HG03442 (cell line): ENCODE data around the gene ETF1.

Source experiments
- ATAC-seq: cut with Tn5 transposase; IDR thresholded peaks from one replicate; pipeline ENCODE4 v1.9.1; 2021; ENCODE audit warnings: mild to moderate bottlenecking, moderate library complexity; ENCODE audit not compliant: unreplicated experiment

Gene ETF1

DNA sequence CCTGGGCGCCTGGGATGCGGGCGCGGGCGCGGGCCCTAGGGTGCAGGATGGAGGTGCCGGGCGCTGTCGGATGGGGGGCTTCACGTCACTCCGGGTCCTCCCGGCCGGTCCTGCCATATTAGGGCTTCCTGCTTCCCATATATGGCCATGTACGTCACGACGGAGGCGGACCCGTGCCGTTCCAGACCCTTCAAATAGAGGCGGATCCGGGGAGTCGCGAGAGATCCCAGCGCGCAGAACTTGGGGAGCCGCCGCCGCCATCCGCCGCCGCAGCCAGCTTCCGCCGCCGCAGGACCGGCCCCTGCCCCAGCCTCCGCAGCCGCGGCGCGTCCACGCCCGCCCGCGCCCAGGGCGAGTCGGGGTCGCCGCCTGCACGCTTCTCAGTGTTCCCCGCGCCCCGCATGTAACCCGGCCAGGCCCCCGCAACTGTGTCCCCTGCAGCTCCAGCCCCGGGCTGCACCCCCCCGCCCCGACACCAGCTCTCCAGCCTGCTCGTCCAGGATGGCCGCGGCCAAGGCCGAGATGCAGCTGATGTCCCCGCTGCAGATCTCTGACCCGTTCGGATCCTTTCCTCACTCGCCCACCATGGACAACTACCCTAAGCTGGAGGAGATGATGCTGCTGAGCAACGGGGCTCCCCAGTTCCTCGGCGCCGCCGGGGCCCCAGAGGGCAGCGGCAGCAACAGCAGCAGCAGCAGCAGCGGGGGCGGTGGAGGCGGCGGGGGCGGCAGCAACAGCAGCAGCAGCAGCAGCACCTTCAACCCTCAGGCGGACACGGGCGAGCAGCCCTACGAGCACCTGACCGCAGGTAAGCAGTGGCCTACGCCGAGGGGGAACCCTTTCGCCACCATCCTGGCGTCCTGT, 77.5 kb downstream of the ETF1 start, which contains the start of gene EGR1:
EGR1 (plus strand) TSS at position 219 of the 864 bp plus-strand sequence; CDS start at position 502, 283 bp downstream.
- peak; percentile 47 for ATAC-seq

DNA sequence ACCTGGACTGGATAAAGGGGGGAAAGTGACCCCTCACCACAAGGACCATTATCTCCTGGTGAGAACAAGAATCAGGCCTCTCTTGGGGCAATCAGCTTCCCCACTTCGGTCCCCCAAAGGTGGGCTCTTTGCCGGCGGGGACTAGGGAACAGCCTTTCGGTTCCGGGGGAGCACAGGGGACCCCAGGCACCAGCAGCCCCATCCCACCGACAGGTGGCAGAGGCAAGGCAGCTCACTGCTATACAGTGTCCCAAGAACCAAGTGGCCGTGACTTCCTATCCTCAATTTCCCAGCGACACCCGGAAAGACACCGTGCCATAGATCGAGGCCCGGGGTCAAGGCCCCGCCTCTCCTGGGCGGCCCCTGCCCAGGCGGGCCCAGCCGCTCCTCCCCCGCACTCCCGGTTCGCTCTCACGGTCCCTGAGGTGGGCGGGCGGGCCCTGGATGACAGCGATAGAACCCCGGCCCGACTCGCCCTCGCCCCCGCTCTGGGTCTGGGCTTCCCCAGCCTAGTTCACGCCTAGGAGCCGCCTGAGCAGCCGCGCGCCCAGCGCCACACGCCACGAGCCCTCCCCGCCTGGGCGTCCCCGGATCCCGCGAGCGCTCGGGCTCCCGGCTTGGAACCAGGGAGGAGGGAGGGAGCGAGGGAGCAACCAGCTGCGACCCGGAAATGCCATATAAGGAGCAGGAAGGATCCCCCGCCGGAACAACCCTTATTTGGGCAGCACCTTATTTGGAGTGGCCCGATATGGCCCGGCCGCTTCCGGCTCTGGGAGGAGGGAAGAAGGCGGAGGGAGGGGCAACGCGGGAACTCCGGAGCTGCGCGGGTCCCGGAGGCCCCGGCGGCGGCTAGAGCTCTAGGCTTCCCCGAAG, 78.4 kb downstream of the ETF1 start:
- ATAC-seq = peak; percentile 71

DNA sequence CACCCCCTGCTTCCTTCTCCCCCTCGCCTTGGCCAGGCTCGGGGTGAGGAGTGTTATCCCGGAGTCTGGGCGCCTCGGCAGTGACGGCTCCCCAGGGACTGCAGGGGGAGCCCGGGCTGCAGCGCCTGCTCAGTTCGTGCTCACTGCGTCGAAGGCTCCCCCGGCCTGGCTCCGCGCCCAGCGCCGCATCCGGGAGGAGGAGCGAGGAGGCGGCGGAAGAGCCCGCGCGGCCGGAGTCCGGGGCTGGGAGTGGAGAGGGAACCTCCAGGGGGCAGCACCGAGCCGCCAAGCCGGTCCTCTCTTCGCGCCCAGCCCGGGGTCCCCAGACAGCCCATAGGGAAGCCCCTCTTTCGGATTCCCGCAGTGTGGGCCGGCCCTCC, 79.0 kb downstream of the ETF1 start:
- ATAC-seq = peak; percentile 49

DNA sequence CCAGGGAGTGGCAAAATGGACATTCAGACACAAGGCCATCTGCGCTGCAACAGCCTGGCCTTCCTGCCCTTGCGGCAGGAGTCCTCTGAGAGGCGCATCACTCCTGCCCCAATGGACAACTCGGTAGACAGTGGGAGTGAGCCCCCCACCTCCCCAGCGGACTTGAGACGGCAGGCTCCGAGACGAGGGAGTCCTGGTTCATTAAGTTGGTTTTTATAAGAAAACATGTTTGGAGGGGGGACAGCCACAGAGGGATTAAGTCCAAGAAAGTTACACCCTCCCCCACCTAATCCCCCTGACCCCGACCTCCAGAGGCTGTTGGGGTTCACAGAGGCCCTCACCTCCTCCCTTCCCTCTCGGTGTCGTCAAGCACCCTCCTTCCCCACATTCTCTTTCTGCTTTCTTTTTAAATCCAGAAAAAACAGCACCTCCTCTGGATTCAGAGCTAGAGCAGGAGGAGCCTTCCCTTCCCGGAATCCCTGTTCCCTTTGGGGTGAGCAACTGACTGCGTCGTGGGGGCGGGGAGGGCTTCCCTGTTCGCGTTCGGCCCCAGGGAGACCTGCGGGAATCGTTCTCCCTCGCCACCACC, 79.5 kb downstream of the ETF1 start:
- no peak for ATAC-seq

DNA sequence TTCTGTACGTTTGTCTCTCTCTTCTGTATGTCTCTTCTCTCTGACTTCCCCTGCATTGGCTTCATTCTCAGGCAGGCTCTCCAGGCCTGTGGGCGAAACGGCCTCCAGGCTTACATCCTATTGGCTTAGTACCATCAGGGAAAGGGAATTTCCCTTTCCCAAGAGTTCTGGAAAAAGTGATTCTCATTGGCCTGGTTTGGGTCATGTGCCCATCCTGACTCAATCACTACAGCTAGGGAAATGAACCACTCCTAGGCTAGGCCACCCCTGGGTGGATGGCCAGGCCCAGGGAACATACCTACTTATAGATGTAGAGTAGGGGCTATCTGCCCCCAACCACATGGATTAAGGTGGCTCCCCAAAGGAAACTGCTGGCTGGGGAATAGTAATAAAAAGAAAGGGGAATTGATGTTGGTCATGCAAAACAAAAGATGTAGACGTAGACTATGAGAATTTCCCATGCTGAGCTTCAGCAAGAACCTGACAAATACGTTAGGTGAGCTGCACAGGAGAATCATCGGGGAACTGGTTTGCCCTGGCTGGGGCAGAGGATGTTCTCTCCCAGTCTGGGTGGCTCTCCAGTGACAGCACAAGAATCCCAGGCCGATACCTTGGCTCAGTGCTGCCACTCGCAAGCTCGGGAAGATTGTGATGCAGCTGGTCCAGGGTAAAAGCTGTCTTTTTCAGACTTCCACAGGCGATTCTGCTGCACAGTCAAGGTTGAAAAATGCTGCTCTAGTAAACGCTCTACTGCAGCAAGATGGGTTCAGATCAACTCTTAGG, 81.5 kb downstream of the ETF1 start:
- no peak for ATAC-seq

DNA sequence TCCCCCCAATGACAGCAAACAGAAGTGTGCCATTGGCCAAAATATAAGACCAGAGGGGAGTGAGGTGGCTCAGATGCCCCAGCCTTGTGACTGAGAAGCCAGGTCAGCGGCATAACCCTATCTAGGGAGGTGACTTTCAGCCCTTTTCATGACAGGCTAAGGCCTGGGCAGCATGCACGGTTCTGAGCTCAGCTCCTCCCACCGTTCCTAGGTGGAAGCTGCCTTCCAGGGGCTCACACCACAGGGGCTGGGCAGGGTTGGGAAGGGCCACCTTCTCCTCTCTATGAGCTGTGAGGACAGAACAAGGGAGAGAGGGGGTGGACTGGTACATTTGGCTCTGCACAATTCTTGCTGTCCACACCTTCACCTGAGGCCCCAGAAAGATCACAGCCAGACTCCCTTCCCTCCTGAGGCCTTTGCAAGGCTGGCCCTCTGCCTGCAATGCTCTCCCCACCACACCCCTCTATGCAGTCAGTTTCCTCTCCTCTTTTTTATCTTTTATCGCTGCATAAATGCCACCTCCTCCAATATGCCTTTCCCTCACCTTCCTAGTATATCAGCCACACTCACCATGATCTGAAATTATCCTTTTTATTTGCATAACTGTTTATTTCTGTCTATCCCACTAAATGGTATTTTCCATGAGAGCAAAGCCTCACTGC, 82.9 kb downstream of the ETF1 start:
- ATAC-seq = no peak

DNA sequence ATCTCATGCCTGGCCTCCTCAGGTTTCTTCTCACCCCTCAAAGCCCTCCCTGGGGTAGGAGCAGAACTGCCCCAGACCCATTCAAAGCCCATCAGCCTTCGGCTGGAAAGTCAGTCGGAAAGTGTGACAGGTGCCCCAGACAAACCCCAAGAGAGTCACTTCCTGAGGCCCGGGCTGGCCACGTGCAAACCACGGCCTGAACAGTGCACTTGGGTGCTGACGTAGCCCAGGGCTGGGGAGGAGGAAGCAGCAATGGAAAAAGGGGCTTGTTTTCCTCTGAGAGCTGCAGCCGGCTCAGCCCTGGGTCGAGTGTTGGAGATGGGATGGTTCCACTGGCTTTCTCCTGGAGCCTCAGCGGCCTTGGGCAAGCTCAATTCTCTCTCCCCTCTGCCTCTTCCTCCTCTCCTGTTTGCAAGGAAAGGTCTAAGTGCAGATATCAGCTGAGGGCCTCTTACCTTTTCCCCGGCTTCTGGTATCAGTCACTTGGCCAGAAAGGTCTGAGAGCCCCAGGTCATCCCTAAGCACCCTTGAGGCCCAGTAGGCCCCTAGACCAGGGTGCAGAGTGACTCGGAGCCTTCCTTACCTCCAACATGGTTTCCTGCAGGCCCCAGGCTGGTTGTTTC, 83.6 kb downstream of the ETF1 start:
- peak; percentile 31 for ATAC-seq

DNA sequence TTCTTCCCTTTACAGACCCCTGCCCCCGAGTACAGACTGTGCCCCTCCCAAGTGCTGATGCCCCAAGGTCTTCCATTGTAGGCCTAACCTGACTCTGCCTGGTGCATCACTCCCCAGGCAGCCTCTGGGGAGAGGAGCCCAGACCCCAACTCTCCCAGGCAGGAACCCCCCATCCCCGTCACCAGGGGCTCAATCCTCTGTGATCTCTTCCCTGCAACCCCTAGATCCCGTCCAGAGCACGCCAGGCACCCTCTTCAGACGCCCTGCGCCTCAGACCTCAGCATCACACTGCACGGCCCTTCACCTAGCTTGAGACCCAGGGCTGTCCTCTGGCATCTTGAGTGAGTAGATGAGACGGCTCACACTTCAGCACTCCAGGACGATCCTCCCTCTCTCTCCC, 84.2 kb downstream of the ETF1 start:
- ATAC-seq = no peak

DNA sequence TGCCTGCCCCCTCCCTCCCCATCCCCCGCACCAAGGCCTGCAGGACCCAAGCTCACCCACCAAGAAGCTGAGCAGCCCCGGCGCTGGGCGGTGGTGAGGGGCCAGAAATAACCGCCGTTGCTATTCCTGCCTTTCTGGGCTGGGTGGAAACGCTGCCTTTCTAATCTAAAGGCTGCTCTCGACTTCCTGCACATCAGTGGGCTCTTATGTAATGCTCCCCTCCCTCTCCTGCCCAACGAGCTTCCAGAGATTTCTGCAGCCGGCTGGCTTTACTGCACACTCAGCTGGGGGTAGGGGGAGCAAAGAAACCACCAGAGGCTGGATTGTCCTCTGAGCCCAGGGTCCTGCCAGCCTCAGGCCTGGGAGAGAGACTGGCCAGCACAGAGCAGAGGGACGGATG, 84.7 kb downstream of the ETF1 start:
- no peak for ATAC-seq

DNA sequence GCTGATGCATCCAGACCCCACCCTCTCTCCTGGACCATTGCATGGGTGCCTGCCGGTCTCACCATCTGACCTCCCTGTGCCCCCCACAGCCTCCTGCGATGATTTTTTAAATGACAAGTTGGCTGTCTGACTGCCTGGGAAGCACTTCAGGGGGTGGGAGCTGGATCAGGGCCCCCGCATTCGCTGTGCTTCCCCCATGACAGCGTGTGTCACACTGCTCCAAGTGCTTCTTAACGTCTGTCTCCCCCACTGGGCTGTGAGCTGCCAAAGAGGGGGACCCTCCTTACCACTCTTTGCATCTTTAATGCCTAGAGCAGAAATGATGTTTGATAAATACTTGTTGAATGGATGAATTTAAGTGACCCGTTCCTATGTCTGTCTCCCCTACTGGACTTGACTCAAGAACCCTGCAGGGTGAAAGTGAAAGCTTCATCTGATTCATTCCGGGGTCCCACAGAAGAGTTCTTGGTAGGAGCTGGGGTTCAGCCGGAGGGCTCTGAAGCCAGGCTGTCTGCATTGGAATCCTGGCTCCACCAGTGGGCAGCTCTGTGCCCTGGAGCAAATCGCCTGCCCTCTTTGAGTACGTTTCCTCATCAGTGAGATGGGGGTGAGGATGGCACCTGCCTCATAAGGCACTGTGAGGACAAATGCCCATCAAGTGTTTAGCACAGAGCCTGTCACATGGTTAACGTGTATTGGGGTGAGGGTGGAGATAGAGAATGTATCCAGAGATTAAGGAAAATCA, 85.3 kb downstream of the ETF1 start:
- no peak for ATAC-seq
